ENCODE results near the gene MEGF6. TPM values are rescaled to one million over a fixed set of nuclear protein-coding genes. Genes with fewer than 3 reads are reported as not detected.

The MEGF6 gene
- total and polyA plus RNA-seq, 2 donors (not counting 1 experiment from before 2014, with no cell fraction given) = 43.2 to 77.3 TPM

- DNase-seq = no peak
- H3K27me3 Mint-ChIP-seq = no peaks in the 10 kb centered on the region
- CTCF ChIA-PET = no interaction called here
- Histone ChIP-seq H3K9ac (ENCODE audit: low read length) (no peak overlapping the region), H3K27me3 (replicated peaks in 1 of 4; ENCODE audit: control extremely low read depth in 1 of 4, control insufficient read depth in 3 of 4, insufficient read depth in 4 of 4, low read length in 3 of 4) (peaks cover 0 to 13% (median 0%) of the 10 kb centered on the region in 4 experiments), H2AFZ (ENCODE audit: insufficient read depth, low read depth, low read length, poor library complexity, severe bottlenecking) (no peak overlapping the region), H3K4me2 (replicated peaks; ENCODE audit: low read depth, low read length, poor library complexity, severe bottlenecking) (no peak overlapping the region), H3K9me3 (ENCODE audit: control extremely low read depth in 1 of 3, control insufficient read depth in 2 of 3, insufficient read depth in 1 of 3, low read length in 2 of 3) (no peaks in the 10 kb centered on the region), H3K4me3 (ENCODE audit: control extremely low read depth in 1 of 5, extremely low read depth in 1 of 5, insufficient read depth in 1 of 5, low read depth in 2 of 5, low read length in 4 of 5) (no peak overlapping the region), H3K27ac (ENCODE audit: low read length in 2 of 2) (no peak overlapping the region), H3K79me2 (ENCODE audit: control insufficient read depth, insufficient read depth, low read length) (no peaks in the 10 kb centered on the region), H4K20me1 (ENCODE audit: control insufficient read depth, insufficient read depth, low read length, poor library complexity, severe bottlenecking) (no peaks in the 10 kb centered on the region), H3K36me3 (replicated peaks in 1 of 2; ENCODE audit: control extremely low read depth in 1 of 2, control insufficient read depth in 1 of 2, extremely low read depth in 1 of 2, insufficient read depth in 2 of 2, low read length in 1 of 2) (no peaks in the 10 kb centered on the region), H3K4me1 (ENCODE audit: control insufficient read depth in 2 of 2, insufficient read depth in 2 of 2, low read length in 2 of 2) (peaks cover 4 to 5% of the 10 kb centered on the region in 2 donors)
- H3K27ac Mint-ChIP-seq = no peak overlapping the region
- POLR2A ChIA-PET = no interaction called here
- intact Hi-C loops (cut with micrococcal nuclease) = no loop called here
- H3K9me3 Mint-ChIP-seq (ENCODE audit: insufficient read depth) = no peaks in the 10 kb centered on the region
- TF ChIP-seq EZH2 (IDR thresholded peaks at IDR 0.05; ENCODE audit: borderline replicate concordance, insufficient read depth, low read depth, low read length, poor library complexity, severe bottlenecking) = no peak
- no peak for ATAC-seq (ENCODE audit: low read depth)
- H3K4me1 Mint-ChIP-seq = no peaks in the 10 kb centered on the region
- H3K4me3 Mint-ChIP-seq = no peak overlapping the region
- 88% methylated on average over 22 of the region's 24 CpGs for WGBS (ENCODE audit: insufficient coverage)
Measured at GRCh38 chr1:3459051-3459908, 152.0 kb downstream of the MEGF6 start.

DNA sequence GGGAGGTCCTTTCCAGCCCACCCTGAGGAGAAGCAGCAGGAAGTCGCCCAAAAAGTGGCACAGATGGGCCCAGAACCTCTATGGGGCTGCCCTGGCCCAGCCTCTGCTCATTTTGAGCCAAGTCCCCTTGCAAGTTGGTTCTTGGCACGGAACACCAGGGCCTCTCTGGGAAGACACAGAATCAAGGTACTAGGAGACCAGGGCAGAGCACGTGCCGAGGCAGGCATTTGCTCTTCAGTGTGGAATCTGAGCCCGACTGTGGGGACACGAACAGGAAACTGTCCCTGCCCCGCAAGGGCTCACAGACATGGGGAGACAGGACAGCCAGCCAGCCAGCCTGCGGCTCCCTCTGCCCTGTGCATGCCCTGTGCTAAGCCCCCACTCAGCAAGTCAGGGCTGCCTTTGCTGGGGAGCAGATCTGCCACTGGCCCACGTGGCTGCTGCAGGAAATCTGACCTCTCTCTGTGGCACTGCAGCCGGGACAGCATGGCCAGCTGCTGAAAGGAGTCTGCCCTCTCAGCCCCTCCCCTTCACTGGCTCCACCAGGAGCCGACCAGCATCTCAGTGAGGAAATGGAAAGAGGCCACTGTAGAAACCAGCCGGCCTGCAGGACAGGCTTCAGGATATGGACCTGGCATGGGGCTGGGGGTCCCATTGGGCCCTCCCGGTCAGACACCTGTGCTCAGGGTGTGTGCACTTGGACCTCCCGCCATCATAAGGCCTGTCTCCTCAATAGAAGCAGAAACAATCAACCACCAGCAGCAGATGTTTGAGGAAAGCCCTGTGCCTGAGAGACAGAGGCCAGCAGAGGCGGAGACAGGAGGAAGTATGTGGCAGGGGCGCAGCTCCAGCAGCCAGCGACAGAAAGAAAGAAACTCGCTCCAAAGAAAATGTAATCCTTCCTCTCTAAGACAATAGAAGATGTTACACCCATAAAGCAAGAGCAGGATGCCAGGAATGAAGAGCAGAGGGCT is 153.1 kb downstream of the MEGF6 start:
- CTCF ChIA-PET = no interaction called here
- TF ChIP-seq EZH2 (IDR thresholded peaks at IDR 0.05; ENCODE audit: borderline replicate concordance, insufficient read depth, low read depth, low read length, poor library complexity, severe bottlenecking) = no peak
- TF ChIP-seq, protein P1, sequence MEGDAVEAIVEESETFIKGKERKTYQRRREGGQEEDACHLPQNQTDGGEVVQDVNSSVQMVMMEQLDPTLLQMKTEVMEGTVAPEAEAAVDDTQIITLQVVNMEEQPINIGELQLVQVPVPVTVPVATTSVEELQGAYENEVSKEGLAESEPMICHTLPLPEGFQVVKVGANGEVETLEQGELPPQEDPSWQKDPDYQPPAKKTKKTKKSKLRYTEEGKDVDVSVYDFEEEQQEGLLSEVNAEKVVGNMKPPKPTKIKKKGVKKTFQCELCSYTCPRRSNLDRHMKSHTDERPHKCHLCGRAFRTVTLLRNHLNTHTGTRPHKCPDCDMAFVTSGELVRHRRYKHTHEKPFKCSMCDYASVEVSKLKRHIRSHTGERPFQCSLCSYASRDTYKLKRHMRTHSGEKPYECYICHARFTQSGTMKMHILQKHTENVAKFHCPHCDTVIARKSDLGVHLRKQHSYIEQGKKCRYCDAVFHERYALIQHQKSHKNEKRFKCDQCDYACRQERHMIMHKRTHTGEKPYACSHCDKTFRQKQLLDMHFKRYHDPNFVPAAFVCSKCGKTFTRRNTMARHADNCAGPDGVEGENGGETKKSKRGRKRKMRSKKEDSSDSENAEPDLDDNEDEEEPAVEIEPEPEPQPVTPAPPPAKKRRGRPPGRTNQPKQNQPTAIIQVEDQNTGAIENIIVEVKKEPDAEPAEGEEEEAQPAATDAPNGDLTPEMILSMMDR (IDR thresholded peaks at IDR 0.05) = no peak
- Histone ChIP-seq H3K9me3 (ENCODE audit: control extremely low read depth in 1 of 3, control insufficient read depth in 2 of 3, insufficient read depth in 1 of 3, low read length in 2 of 3) (peaks cover 0 to 4% (median 0%) of the 10 kb centered on the region in 3 donors), H3K4me1 (ENCODE audit: control insufficient read depth in 2 of 2, insufficient read depth in 2 of 2, low read length in 2 of 2) (peaks cover 14 to 15% of the 10 kb centered on the region in 2 donors), H3K27me3 (replicated peaks in 1 of 4; ENCODE audit: control extremely low read depth in 1 of 4, control insufficient read depth in 3 of 4, insufficient read depth in 4 of 4, low read length in 3 of 4) (peaks cover 0 to 23% (median 9%) of the 10 kb centered on the region in 4 experiments), H3K9ac (ENCODE audit: low read length) (no peak overlapping the region), H3K27ac (ENCODE audit: low read length in 2 of 2) (no peak overlapping the region), H4K20me1 (ENCODE audit: control insufficient read depth, insufficient read depth, low read length, poor library complexity, severe bottlenecking) (no peaks in the 10 kb centered on the region), H2AFZ (ENCODE audit: insufficient read depth, low read depth, low read length, poor library complexity, severe bottlenecking) (no peak overlapping the region), H3K4me2 (replicated peaks; ENCODE audit: low read depth, low read length, poor library complexity, severe bottlenecking) (no peak overlapping the region), H3K4me3 (ENCODE audit: control extremely low read depth in 1 of 5, extremely low read depth in 1 of 5, insufficient read depth in 1 of 5, low read depth in 2 of 5, low read length in 4 of 5) (no peak overlapping the region), H3K79me2 (ENCODE audit: control insufficient read depth, insufficient read depth, low read length) (no peaks in the 10 kb centered on the region), H3K36me3 (replicated peaks in 1 of 2; ENCODE audit: control extremely low read depth in 1 of 2, control insufficient read depth in 1 of 2, extremely low read depth in 1 of 2, insufficient read depth in 2 of 2, low read length in 1 of 2) (no peaks in the 10 kb centered on the region)
- 47% methylated on average over 14 of the region's 18 CpGs for WGBS (ENCODE audit: insufficient coverage)
- Mint-ChIP-seq H3K27ac (no peak overlapping the region), H3K27me3 (peaks cover 1% of the 10 kb centered on the region), H3K4me1 (peaks cover 1% of the 10 kb centered on the region), H3K9me3 (ENCODE audit: insufficient read depth) (no peaks in the 10 kb centered on the region), H3K4me3 (no peak overlapping the region)
- intact Hi-C loops (cut with micrococcal nuclease) = no loop called here
- POLR2A ChIA-PET = no interaction called here
- ATAC-seq (ENCODE audit: low read depth) = no peak
- no peak for DNase-seq
